ENCODE results near the gene LIMK1.
A peak's percentile ranks its signal among the peaks of the same experiment; 100 is the strongest.

LIMK1 gene

GRCh38 chr7:74083117-74083876 lies at the start of gene LIMK1:
TSS of gene LIMK1 (plus strand) at chr7:74083804. CDS start at chr7:74083991, 187 bp downstream.
- TF ChIP-seq, protein P1, sequence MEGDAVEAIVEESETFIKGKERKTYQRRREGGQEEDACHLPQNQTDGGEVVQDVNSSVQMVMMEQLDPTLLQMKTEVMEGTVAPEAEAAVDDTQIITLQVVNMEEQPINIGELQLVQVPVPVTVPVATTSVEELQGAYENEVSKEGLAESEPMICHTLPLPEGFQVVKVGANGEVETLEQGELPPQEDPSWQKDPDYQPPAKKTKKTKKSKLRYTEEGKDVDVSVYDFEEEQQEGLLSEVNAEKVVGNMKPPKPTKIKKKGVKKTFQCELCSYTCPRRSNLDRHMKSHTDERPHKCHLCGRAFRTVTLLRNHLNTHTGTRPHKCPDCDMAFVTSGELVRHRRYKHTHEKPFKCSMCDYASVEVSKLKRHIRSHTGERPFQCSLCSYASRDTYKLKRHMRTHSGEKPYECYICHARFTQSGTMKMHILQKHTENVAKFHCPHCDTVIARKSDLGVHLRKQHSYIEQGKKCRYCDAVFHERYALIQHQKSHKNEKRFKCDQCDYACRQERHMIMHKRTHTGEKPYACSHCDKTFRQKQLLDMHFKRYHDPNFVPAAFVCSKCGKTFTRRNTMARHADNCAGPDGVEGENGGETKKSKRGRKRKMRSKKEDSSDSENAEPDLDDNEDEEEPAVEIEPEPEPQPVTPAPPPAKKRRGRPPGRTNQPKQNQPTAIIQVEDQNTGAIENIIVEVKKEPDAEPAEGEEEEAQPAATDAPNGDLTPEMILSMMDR (IDR thresholded peaks at IDR 0.05; ENCODE audit: low read depth, low read length): no peak
- DNase-seq (ENCODE audit: extremely low read depth, low read depth): peak; percentile 35

- DNase-seq (ENCODE audit: extremely low read depth, low read depth): no peak
- TF ChIP-seq, protein P1 (IDR thresholded peaks at IDR 0.05; ENCODE audit: low read depth, low read length): no peak
Measured at GRCh38 chr7:74037609-74038008, 46.0 kb upstream of the LIMK1 start.

DNA sequence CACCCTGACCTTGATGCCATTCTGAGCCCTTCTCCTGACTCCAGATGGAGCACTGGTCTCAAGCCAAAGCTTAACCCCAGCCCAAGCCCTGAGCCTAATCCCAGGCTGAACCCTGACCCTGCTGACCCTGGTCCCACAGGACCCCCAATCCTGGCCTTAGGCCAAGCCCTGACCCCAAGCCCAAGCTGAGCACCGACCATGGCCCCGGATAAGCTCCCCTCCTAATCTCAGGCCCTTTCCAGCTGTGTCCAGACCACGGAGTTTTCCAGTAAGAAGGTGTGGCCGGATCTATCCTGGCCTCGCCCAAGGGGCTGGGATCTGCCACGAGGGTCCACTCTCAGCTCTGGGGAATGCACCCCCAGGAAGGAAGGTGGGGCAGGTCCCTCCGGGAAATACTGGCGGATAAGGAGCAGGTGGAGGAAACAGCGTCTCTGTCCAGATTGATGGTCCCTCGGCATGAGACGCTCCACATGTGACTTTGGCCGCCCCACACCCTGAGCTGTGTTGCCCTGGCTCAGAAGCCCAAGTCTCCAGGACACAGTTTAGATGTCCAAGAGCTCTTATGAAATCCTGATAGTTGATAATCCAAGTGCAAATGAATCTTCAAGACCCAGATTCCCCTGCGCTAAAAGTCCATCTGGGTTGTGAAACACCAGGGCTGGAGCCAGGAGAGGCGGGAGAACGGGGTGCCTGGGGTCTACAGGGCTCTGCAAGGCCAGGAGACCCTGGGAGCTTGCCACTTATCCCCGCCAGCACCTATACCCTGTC lies 45.2 kb upstream of the LIMK1 start:
- TF ChIP-seq, protein P1 (IDR thresholded peaks at IDR 0.05; ENCODE audit: low read depth, low read length): no peak
- DNase-seq (ENCODE audit: extremely low read depth, low read depth): no peak

GRCh38 chr7:74039337-74039736 lies 44.3 kb upstream of the LIMK1 start:
- TF ChIP-seq, protein P1 (IDR thresholded peaks at IDR 0.05; ENCODE audit: low read depth, low read length): no peak
- DNase-seq (ENCODE audit: extremely low read depth, low read depth): no peak

GRCh38 chr7:74040101-74040790 lies 43.4 kb upstream of the LIMK1 start:
- DNase-seq (ENCODE audit: extremely low read depth, low read depth): no peak

DNA sequence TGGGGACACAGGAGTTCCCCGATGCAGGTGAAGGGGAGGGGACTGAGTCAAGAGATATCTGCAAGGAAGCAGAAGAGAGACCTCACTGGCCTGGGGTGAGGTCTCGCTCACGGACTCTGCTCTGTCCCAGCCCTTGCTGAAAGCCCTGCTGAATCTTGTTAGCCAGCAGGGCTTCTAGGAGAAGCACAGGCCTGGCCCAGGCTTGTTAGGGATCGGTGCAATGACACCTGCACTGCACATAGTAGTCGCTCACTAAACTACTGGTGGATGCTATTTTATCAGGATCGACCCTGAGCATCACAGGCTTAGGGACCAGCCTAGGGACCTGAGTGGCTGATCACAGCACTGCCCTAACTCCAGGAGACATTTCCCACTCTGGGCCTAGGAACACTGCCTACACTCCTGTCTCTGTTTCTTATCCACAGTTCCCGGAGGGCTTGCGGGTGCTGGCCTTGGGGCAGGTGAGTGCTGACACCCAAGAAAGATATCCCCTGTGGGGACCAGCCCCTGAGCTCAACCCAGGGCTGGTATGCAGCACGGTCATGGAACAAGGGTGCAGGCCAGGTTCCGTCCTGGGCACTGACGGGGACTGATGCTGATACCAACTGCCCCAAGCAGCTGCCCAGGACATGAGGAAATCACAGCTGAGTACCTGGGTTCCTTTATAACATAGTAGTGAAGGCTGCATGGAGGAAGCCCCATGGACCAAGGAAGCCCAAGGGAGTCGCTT lies 42.6 kb upstream of the LIMK1 start:
- TF ChIP-seq, protein P1 (IDR thresholded peaks at IDR 0.05; ENCODE audit: low read depth, low read length): no peak
- DNase-seq (ENCODE audit: extremely low read depth, low read depth): no peak

More at GRCh38 chr7:74040101-74040790, 43.4 kb upstream of the LIMK1 start:
- TF ChIP-seq, protein P1 (IDR thresholded peaks at IDR 0.05; ENCODE audit: low read depth, low read length): no peak

Measured in AG09319 (cell line).